Measurements from ENCODE around the gene LRRC3.

Gene LRRC3

DNA sequence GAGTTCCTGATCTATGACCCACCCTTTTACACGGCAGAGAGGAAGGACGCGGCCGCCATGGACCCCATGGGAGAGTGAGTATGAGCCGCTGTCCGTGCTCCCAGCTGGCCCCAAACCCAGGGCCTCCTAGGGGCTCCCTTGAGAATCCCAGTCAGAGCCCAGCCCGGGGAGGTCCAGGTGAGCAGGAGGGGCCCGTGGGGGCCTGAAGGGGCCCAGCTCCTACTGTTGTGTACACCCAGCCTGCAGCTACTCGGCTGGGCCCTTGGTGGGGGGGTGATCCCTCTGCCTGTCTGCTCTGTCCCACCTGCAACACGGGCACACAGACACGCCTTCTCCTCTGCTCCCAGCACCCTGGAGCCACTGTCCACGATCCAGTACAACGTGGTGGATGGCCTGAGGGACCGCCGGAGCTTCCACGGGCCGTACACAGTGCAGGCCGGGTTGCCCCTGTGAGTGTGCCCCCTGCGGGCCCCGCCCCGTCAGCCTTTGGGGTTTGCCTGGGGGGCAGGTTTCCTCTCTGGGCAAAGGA lies 28.6 kb upstream of the LRRC3 start:
- no peak overlapping the region for H3K27ac ChIP-seq (replicated peaks; ENCODE audit: low read length)
- H2BK12ac ChIP-seq (ENCODE audit: low read length) = peak overlapping the region; percentile 30
- H2BK120ac ChIP-seq (ENCODE audit: low read depth, low read length) = no peak overlapping the region
- H3K36me3 ChIP-seq (replicated peaks in 1 of 2; ENCODE audit: control insufficient read depth in 2 of 2, insufficient read depth in 2 of 2, low read length in 2 of 2) = no peaks in the 10 kb centered on the region
- H3K18ac ChIP-seq (ENCODE audit: low read length) = no peak overlapping the region
- no CpG with 5 or more reads among the region's 21 CpGs for WGBS, 2 donors (ENCODE audit: extremely low coverage in 2 of 2, insufficient read length in 2 of 2, insufficient replicate concordance in 1 of 2)
- H4K8ac ChIP-seq (ENCODE audit: low read depth, low read length) = peak overlapping the region; percentile 82
- peak overlapping the region; percentile 55 for H3K23ac ChIP-seq (ENCODE audit: low read depth, low read length, poor library complexity)
- H3K79me1 ChIP-seq (ENCODE audit: low read depth, low read length) = no peaks in the 10 kb centered on the region
- no peak overlapping the region for H3K4ac ChIP-seq (ENCODE audit: low read length)
- H3K14ac ChIP-seq (ENCODE audit: low read length) = peak overlapping the region; percentile 71
- no peak overlapping the region for H3K4me2 ChIP-seq (ENCODE audit: insufficient read depth, low read length, poor library complexity, severe bottlenecking)
- no peak overlapping the region for H4K91ac ChIP-seq (ENCODE audit: low read depth, low read length, poor library complexity)
- no peak for DNase-seq (ENCODE audit: low spot score)
- H3K4me1 ChIP-seq (ENCODE audit: control insufficient read depth in 2 of 2, insufficient read depth in 1 of 2, low read depth in 1 of 2, low read length in 2 of 2) = peaks cover 0 to 6% of the 10 kb centered on the region in 2 donors
- H2BK5ac ChIP-seq (ENCODE audit: low read length) = peak overlapping the region; percentile 53
- no peak overlapping the region for H2AFZ ChIP-seq (ENCODE audit: low read length)
- peak overlapping the region; percentile 81 for H2AK5ac ChIP-seq (ENCODE audit: low read depth, low read length)
- peaks cover 3 to 11% of the 10 kb centered on the region in 2 donors for H3K9me3 ChIP-seq (replicated peaks in 1 of 2; ENCODE audit: control insufficient read depth in 2 of 2, insufficient read depth in 1 of 2, low read depth in 1 of 2, low read length in 2 of 2)
- H3K27me3 ChIP-seq (ENCODE audit: control insufficient read depth in 3 of 3, insufficient read depth in 3 of 3, low read depth in 1 of 3, low read length in 3 of 3) = peaks cover 0 to 12% (median 0%) of the 10 kb centered on the region in 3 experiments
- no peak overlapping the region for H3K4me3 ChIP-seq (ENCODE audit: low read length in 2 of 2)
- H2BK15ac ChIP-seq (ENCODE audit: low read length) = peak overlapping the region; percentile 85
- no peak overlapping the region for H3K9ac ChIP-seq (ENCODE audit: low read depth, low read length, poor library complexity)

DNA sequence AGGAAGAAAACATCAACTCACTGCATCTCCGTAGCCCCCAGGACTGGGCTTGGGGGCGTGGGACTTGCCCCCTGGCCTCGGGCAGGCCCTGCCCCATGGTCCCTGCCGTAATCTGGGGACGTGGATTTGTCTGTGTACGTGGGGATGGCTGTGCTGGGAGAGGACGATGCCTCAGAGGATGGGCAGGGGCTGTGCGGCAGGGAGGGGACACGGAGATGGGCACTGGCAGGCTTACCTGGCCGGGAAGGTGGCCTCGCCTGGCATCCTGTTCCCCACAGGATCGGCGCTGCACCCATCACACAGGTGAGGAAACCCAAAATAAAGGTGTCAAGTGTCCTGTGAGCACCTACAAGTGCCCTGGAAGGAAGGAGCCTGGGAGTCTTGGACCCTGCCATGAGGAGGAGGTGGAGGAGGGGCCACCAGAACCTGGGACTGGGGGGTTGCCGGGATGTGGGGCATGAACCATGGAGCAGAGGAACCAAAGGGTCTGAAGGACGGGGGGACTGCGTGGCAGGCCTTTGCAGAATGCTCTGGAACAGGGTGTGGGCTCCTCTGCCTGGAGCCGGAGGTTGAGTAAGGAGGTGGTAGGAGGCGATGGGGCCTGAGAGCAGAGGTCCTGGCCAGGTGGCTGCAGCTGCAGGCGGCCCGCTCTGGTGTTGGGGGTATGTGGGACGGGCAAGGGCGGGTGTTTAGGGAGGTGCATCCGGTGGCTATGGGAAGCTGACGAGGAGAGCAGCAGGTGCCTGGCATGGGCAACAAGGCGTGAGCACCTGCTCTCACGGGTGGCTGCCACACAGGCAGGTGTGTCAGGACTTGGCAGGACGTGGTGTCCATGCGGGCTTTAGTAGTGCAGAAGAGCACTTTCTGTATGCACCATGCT lies 27.8 kb upstream of the LRRC3 start:
- H4K8ac ChIP-seq (ENCODE audit: low read depth, low read length) = peak overlapping the region; percentile 43
- no peak overlapping the region for H3K23ac ChIP-seq (ENCODE audit: low read depth, low read length, poor library complexity)
- peak overlapping the region; percentile 57 for H3K18ac ChIP-seq (ENCODE audit: low read length)
- peaks cover 3 to 11% of the 10 kb centered on the region in 2 donors for H3K9me3 ChIP-seq (replicated peaks in 1 of 2; ENCODE audit: control insufficient read depth in 2 of 2, insufficient read depth in 1 of 2, low read depth in 1 of 2, low read length in 2 of 2)
- no peak overlapping the region for H3K4me2 ChIP-seq (ENCODE audit: insufficient read depth, low read length, poor library complexity, severe bottlenecking)
- H3K79me1 ChIP-seq (ENCODE audit: low read depth, low read length) = no peaks in the 10 kb centered on the region
- no CpG with 5 or more reads among the region's 28 CpGs for WGBS, 2 donors (ENCODE audit: extremely low coverage in 2 of 2, insufficient read length in 2 of 2, insufficient replicate concordance in 1 of 2)
- no peak overlapping the region for H2BK15ac ChIP-seq (ENCODE audit: low read length)
- H3K36me3 ChIP-seq (replicated peaks in 1 of 2; ENCODE audit: control insufficient read depth in 2 of 2, insufficient read depth in 2 of 2, low read length in 2 of 2) = no peaks in the 10 kb centered on the region
- H3K9ac ChIP-seq (ENCODE audit: low read depth, low read length, poor library complexity) = peak overlapping the region; percentile 60
- DNase-seq (ENCODE audit: low spot score) = no peak
- H3K27ac ChIP-seq (replicated peaks; ENCODE audit: low read length) = no peak overlapping the region
- H4K91ac ChIP-seq (ENCODE audit: low read depth, low read length, poor library complexity) = no peak overlapping the region
- H2AK5ac ChIP-seq (ENCODE audit: low read depth, low read length) = peak overlapping the region; percentile 84
- H2BK120ac ChIP-seq (ENCODE audit: low read depth, low read length) = no peak overlapping the region
- H3K27me3 ChIP-seq (ENCODE audit: control insufficient read depth in 3 of 3, insufficient read depth in 3 of 3, low read depth in 1 of 3, low read length in 3 of 3) = peaks cover 0 to 9% (median 0%) of the 10 kb centered on the region in 3 experiments
- H3K4me1 ChIP-seq (ENCODE audit: control insufficient read depth in 2 of 2, insufficient read depth in 1 of 2, low read depth in 1 of 2, low read length in 2 of 2) = peaks cover 0 to 6% of the 10 kb centered on the region in 2 donors
- no peak overlapping the region for H3K4ac ChIP-seq (ENCODE audit: low read length)
- no peak overlapping the region for H2AFZ ChIP-seq (ENCODE audit: low read length)
- H3K4me3 ChIP-seq (ENCODE audit: low read length in 2 of 2) = peak overlapping the region in 1 of 2 donors; percentile 3
- H2BK5ac ChIP-seq (ENCODE audit: low read length) = no peak overlapping the region
- H2BK12ac ChIP-seq (ENCODE audit: low read length) = no peak overlapping the region
- H3K14ac ChIP-seq (ENCODE audit: low read length) = peak overlapping the region; percentile 82

DNA sequence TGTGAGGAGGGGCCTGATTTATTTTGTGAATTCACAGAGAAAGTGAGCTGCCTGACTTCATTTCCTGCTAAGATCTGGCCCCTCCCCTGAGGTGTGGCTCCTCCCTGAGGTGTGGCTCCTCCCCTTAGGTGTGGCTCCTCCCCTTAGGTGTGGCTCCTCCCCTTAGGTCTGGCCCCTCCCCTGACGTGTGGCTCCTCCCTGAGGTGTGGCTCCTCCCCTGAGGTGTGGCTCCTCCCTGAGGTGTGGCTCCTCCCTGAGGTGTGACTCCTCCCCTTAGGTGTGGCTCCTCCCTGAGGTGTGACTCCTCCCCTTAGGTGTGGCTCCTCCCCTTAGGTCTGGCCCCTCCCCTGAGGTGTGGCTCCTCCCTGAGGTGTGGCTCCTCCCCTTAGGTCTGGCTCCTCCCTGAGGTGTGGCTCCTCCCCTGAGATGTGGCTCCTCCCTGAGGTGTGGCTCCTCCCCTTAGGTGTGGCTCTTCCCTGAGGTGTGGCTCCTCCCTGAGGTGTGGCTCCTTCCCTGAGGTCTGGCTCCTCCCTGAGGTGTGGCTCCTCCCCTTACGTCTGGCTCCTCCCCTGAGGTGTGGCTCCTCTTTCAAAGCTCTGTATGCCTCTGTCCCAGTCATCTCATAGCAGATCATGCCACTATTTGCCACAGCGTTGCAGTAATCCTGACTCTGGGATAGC lies 26.9 kb upstream of the LRRC3 start:
- Histone ChIP-seq H2BK5ac (ENCODE audit: low read length) (no peak overlapping the region), H2BK120ac (ENCODE audit: low read depth, low read length) (no peak overlapping the region), H3K27ac (replicated peaks; ENCODE audit: low read length) (no peak overlapping the region), H3K14ac (ENCODE audit: low read length) (no peak overlapping the region), H3K36me3 (replicated peaks in 1 of 2; ENCODE audit: control insufficient read depth in 2 of 2, insufficient read depth in 2 of 2, low read length in 2 of 2) (no peaks in the 10 kb centered on the region), H2AFZ (ENCODE audit: low read length) (no peak overlapping the region), H3K4me3 (ENCODE audit: low read length in 2 of 2) (no peak overlapping the region), H2AK5ac (ENCODE audit: low read depth, low read length) (no peak overlapping the region), H4K91ac (ENCODE audit: low read depth, low read length, poor library complexity) (no peak overlapping the region), H3K4ac (ENCODE audit: low read length) (no peak overlapping the region), H2BK15ac (ENCODE audit: low read length) (no peak overlapping the region), H2BK12ac (ENCODE audit: low read length) (no peak overlapping the region), H3K27me3 (ENCODE audit: control insufficient read depth in 3 of 3, insufficient read depth in 3 of 3, low read depth in 1 of 3, low read length in 3 of 3) (peaks cover 0 to 14% (median 0%) of the 10 kb centered on the region in 3 experiments), H3K9ac (ENCODE audit: low read depth, low read length, poor library complexity) (no peak overlapping the region), H4K8ac (ENCODE audit: low read depth, low read length) (no peak overlapping the region), H3K18ac (ENCODE audit: low read length) (no peak overlapping the region), H3K9me3 (replicated peaks in 1 of 2; ENCODE audit: control insufficient read depth in 2 of 2, insufficient read depth in 1 of 2, low read depth in 1 of 2, low read length in 2 of 2) (peaks cover 3 to 11% of the 10 kb centered on the region in 2 donors), H3K23ac (ENCODE audit: low read depth, low read length, poor library complexity) (no peak overlapping the region), H3K4me1 (ENCODE audit: control insufficient read depth in 2 of 2, insufficient read depth in 1 of 2, low read depth in 1 of 2, low read length in 2 of 2) (peaks cover 0 to 6% of the 10 kb centered on the region in 2 donors), H3K4me2 (ENCODE audit: insufficient read depth, low read length, poor library complexity, severe bottlenecking) (no peak overlapping the region), H3K79me1 (ENCODE audit: low read depth, low read length) (no peaks in the 10 kb centered on the region)
- no peak for DNase-seq (ENCODE audit: low spot score)
- no CpG with 5 or more reads among the region's 3 CpGs for WGBS, 2 donors (ENCODE audit: extremely low coverage in 2 of 2, insufficient read length in 2 of 2, insufficient replicate concordance in 1 of 2)

DNA sequence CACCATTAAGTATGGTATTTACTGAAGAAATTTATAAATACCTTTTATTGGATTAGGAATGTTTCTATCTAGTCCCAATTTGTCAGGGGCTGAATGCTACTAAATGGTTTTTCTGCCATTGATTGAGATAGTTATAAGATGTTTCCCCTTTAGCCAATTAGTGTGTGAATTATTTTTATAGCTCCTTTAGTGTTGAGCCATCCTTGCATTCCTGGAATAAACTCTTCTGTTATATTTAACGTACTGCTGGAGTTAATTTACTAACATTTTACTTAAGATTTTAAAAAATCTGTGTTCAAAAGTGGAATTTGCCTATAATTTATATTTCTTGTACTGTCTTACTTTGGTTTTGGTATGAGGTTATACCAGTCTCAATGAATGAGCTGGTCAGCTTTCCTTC lies 25.4 kb upstream of the LRRC3 start:
- no peak overlapping the region for H2AFZ ChIP-seq (ENCODE audit: low read length)
- DNase-seq (ENCODE audit: low spot score) = no peak
- no peak overlapping the region for H3K18ac ChIP-seq (ENCODE audit: low read length)
- H2BK120ac ChIP-seq (ENCODE audit: low read depth, low read length) = no peak overlapping the region
- peaks cover 3 to 11% of the 10 kb centered on the region in 2 donors for H3K9me3 ChIP-seq (replicated peaks in 1 of 2; ENCODE audit: control insufficient read depth in 2 of 2, insufficient read depth in 1 of 2, low read depth in 1 of 2, low read length in 2 of 2)
- H4K91ac ChIP-seq (ENCODE audit: low read depth, low read length, poor library complexity) = no peak overlapping the region
- WGBS, 2 donors (ENCODE audit: extremely low coverage in 2 of 2, insufficient read length in 2 of 2, insufficient replicate concordance in 1 of 2) = no CpG with 5 or more reads among the region's 1 CpG
- no peak overlapping the region for H4K8ac ChIP-seq (ENCODE audit: low read depth, low read length)
- peaks cover 0 to 10% (median 0%) of the 10 kb centered on the region in 3 experiments for H3K27me3 ChIP-seq (ENCODE audit: control insufficient read depth in 3 of 3, insufficient read depth in 3 of 3, low read depth in 1 of 3, low read length in 3 of 3)
- H3K79me1 ChIP-seq (ENCODE audit: low read depth, low read length) = peaks cover under 1% of the 10 kb centered on the region
- no peak overlapping the region for H3K14ac ChIP-seq (ENCODE audit: low read length)
- H2BK12ac ChIP-seq (ENCODE audit: low read length) = no peak overlapping the region
- H3K23ac ChIP-seq (ENCODE audit: low read depth, low read length, poor library complexity) = no peak overlapping the region
- H3K4me1 ChIP-seq (ENCODE audit: control insufficient read depth in 2 of 2, insufficient read depth in 1 of 2, low read depth in 1 of 2, low read length in 2 of 2) = peaks cover 0 to 5% of the 10 kb centered on the region in 2 donors
- no peak overlapping the region for H2BK5ac ChIP-seq (ENCODE audit: low read length)
- no peak overlapping the region for H3K4me3 ChIP-seq (ENCODE audit: low read length in 2 of 2)
- H3K36me3 ChIP-seq (replicated peaks in 1 of 2; ENCODE audit: control insufficient read depth in 2 of 2, insufficient read depth in 2 of 2, low read length in 2 of 2) = no peaks in the 10 kb centered on the region
- H3K4me2 ChIP-seq (ENCODE audit: insufficient read depth, low read length, poor library complexity, severe bottlenecking) = no peak overlapping the region
- H2BK15ac ChIP-seq (ENCODE audit: low read length) = no peak overlapping the region
- H3K4ac ChIP-seq (ENCODE audit: low read length) = no peak overlapping the region
- no peak overlapping the region for H3K27ac ChIP-seq (replicated peaks; ENCODE audit: low read length)
- no peak overlapping the region for H3K9ac ChIP-seq (ENCODE audit: low read depth, low read length, poor library complexity)
- H2AK5ac ChIP-seq (ENCODE audit: low read depth, low read length) = no peak overlapping the region
